HG03460 (cell line): ENCODE measurements around the gene FOXN3.
"Not testable (repeated sequence)": the region's sequence is repeated elsewhere in the genome, so short reads cannot be mapped to it uniquely, and the experiment has no call there.

Experiments
- ATAC-seq: cut with Tn5 transposase; IDR thresholded peaks from one replicate; pipeline ENCODE4 v1.9.1; 2021; ENCODE audit not compliant: unreplicated experiment

FOXN3 gene

GRCh38 chr14:89142366-89142765 is 274.7 kb downstream of the FOXN3 start:
- ATAC-seq, result no peak

- no peak for ATAC-seq
Observed at GRCh38 chr14:89141862-89142261, 275.2 kb downstream of the FOXN3 start.

GRCh38 chr14:89140326-89140725 is 276.7 kb downstream of the FOXN3 start:
- no peak for ATAC-seq

- ATAC-seq, result no peak
Observed at GRCh38 chr14:89139404-89140247, 277.4 kb downstream of the FOXN3 start.

- no peak for ATAC-seq
Observed at GRCh38 chr14:89138846-89139245, 278.2 kb downstream of the FOXN3 start.

- no peak for ATAC-seq
Observed at GRCh38 chr14:89137526-89138163, 279.4 kb downstream of the FOXN3 start.

GRCh38 chr14:89136587-89136986 is 280.4 kb downstream of the FOXN3 start:
- ATAC-seq, result no peak

- no peak for ATAC-seq
Observed at GRCh38 chr14:89134640-89135039, 282.4 kb downstream of the FOXN3 start.

- no peak for ATAC-seq
Observed at GRCh38 chr14:89131004-89131750, 285.9 kb downstream of the FOXN3 start.

- no peak for ATAC-seq
Observed at GRCh38 chr14:89129570-89129969, 287.5 kb downstream of the FOXN3 start.

GRCh38 chr14:89128311-89129026 is 288.6 kb downstream of the FOXN3 start:
- no peak for ATAC-seq

GRCh38 chr14:89126461-89126860 is 290.6 kb downstream of the FOXN3 start:
- no peak for ATAC-seq

GRCh38 chr14:89125216-89125615 is 291.8 kb downstream of the FOXN3 start:
- ATAC-seq, result no peak

GRCh38 chr14:89123851-89124250 is 293.2 kb downstream of the FOXN3 start:
- ATAC-seq, result no peak

- no peak for ATAC-seq
Observed at GRCh38 chr14:89123215-89123614, 293.8 kb downstream of the FOXN3 start.

- no peak for ATAC-seq
Observed at GRCh38 chr14:89121968-89122620, 294.9 kb downstream of the FOXN3 start.

GRCh38 chr14:89117012-89117411 is 300.0 kb downstream of the FOXN3 start:
- ATAC-seq, result no peak

- ATAC-seq, result no peak
Observed at GRCh38 chr14:89114109-89114508, 302.9 kb downstream of the FOXN3 start.

GRCh38 chr14:89112720-89113119 is 304.3 kb downstream of the FOXN3 start:
- no peak for ATAC-seq

GRCh38 chr14:89111766-89112543 is 305.1 kb downstream of the FOXN3 start:
- ATAC-seq, result not testable (repeated sequence)
